Measurements from ENCODE around the gene RNASE1.

GRCh38 chr14:20799892-20800544 lies 2.6 kb downstream of the RNASE1 start:
- no peak for TF ChIP-seq CTCF (IDR thresholded peaks at IDR 0.05; ENCODE audit: low read depth, low read length)
- TF ChIP-seq EZH2phosphoT487 (IDR thresholded peaks at IDR 0.05; ENCODE audit: low read depth), result no peak

All from OCI-LY3 (cell line).